Lower leg skin (tissue), 3 donors: ENCODE results near the gene MCRIP2.

Source experiments
- CTCF ChIP-seq, 3 donors: fragments of 450-650 bp; IDR thresholded peaks; one replicate each; pipeline ENCODE4 v1.5.1; 2016; ENCODE audit warnings: antibody characterized with exemption in 3 of 3, mild to moderate bottlenecking in 3 of 3, moderate library complexity in 2 of 3
- POLR2A ChIP-seq, 2 donors: fragments of 450-650 bp; IDR thresholded peaks; one replicate each; pipeline ENCODE4 v1.6.1; 2016 to 2017; ENCODE audit warnings: antibody characterized with exemption in 2 of 2, mild to moderate bottlenecking in 1 of 2, moderate library complexity in 1 of 2

GRCh38 chr16:685967-686366 lies 44.3 kb downstream of the MCRIP2 start:
- no peak for TF ChIP-seq CTCF (IDR thresholded peaks at IDR 0.05)
- no peak for TF ChIP-seq POLR2A (IDR thresholded peaks at IDR 0.05)
